C4-2B (cell line): ENCODE results near the gene EXOG.

ENCODE experiments used
- H3K27ac ChIP-seq: fragments of 450-650 bp; 2 replicates; pipeline ENCODE4 v1.5.1; 2017
- ZFX ChIP-seq: fragments of 450-650 bp; IDR thresholded peaks from 2 replicates; pipeline ENCODE4 v1.6.1; 2017
- TF ChIP-seq, protein P1 (sequence below): fragments of 450-650 bp; conservative IDR thresholded peaks from 2 replicates; pipeline ENCODE4 v1.5.1; 2017; ENCODE audit warnings: mild to moderate bottlenecking

EXOG gene

DNA sequence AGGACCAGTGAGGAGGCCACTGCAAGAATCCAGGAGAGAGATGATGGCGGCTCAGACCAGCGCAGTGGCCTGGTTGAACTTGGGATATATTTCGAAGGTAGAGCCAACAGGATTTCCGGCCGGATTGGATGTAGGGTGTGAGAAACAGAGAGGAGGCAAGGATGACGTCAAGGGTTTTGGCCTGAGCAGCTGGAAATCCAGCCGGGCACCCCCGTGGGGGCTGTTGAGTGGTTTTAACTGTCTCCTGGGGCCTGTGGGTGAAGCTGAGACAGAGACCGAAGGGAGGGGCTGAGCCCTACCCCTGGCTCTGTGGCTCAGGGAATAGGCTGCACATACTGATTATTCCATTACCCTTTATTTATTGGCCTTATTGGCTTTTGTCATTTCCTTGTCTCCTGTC is 45.7 kb downstream of the EXOG start:
- TF ChIP-seq, protein P1, sequence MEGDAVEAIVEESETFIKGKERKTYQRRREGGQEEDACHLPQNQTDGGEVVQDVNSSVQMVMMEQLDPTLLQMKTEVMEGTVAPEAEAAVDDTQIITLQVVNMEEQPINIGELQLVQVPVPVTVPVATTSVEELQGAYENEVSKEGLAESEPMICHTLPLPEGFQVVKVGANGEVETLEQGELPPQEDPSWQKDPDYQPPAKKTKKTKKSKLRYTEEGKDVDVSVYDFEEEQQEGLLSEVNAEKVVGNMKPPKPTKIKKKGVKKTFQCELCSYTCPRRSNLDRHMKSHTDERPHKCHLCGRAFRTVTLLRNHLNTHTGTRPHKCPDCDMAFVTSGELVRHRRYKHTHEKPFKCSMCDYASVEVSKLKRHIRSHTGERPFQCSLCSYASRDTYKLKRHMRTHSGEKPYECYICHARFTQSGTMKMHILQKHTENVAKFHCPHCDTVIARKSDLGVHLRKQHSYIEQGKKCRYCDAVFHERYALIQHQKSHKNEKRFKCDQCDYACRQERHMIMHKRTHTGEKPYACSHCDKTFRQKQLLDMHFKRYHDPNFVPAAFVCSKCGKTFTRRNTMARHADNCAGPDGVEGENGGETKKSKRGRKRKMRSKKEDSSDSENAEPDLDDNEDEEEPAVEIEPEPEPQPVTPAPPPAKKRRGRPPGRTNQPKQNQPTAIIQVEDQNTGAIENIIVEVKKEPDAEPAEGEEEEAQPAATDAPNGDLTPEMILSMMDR, result no peak
- TF ChIP-seq ZFX, result no peak

DNA sequence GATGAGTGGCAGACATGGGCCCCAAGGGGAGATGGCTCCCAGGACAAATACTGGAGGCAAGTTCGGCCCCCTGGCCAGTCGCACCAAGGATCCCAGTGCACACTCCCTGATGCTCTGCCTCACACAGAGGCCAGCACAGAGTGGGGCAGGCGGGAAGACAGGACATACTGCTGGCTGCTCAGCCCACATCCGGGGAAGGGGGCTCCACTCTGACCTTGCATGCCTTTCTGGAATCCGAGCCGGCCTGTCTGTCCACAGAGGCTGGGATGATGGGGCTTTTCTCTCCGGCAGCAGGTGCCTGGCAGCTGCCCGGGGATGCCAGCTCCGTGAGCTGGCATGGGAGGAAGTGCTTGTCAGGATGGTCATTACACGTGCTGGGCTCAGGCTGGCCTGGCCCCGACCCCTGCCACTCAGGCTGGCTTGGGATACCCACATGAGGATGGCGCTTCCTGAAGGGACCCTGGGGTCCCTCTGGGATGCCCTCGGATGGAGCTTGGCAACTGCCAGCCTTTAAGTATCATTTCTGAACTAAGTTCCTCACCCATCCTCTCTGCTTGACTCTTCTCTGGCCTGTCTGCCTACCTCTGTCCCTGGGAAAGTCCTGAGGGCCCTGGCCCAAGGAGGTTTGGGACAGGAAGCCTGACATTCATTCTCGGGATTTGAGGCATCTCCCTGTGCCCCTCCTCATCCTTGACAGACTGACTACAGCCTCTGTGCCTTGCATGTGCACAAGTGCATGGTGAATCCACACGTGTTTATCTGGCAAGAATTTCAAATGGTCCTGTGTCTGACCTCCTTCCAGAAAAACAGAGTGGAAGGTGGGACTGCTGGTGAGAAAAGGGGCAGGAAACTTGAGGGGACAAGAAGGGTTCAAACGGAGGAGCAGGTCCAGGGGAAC is 46.5 kb downstream of the EXOG start:
- no peak for TF ChIP-seq ZFX
- TF ChIP-seq, protein P1, result no peak
- H3K27ac ChIP-seq, result no peak overlapping the region

More for the DNA sequence above, 45.7 kb downstream of the EXOG start:
- H3K27ac ChIP-seq, result no peak overlapping the region

DNA sequence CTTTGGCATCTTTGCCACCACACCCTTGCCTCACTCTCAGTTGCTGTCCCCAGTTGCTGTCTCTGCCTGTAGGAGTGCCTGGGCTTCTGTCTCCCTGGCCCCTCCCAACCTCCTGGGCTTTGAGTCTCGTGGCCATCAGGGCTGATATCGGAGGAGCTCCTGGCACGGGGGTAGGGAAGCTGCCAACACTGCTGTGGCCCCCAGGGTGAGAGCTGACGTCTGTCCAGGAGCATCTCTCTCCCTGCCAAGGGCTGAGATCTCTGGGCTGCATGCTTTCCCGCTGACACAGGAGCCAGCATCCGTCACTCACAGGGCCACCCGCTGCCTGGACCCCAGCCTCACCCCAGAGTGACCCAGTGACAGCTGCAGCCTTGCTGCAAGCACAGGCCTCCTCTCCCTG is 47.4 kb downstream of the EXOG start:
- no peak for TF ChIP-seq ZFX
- TF ChIP-seq, protein P1, result no peak

DNA sequence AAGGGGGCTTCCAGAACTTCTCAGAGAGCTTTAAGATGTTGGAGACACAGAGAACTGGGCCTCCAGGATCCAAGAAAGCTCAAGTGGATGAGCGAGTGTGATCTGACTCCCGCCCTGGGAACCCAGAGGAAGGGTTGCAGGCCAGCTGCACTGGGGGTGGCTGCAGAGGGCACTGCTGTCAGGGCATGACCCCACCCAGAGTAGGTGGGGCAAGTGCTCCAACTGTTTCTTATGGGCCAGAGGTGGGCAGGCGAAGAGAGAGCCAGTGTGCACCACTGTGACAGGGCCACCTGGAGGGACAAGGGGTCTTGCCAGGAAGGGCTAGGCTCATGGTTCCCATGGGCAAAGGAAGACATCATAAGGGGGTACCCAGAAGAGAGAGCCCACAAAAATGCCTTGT is 48.8 kb downstream of the EXOG start:
- H3K27ac ChIP-seq, result no peak overlapping the region
- no peak for TF ChIP-seq ZFX
- TF ChIP-seq, protein P1, result no peak

More for the DNA sequence above, 47.4 kb downstream of the EXOG start:
- H3K27ac ChIP-seq, result no peak overlapping the region

DNA sequence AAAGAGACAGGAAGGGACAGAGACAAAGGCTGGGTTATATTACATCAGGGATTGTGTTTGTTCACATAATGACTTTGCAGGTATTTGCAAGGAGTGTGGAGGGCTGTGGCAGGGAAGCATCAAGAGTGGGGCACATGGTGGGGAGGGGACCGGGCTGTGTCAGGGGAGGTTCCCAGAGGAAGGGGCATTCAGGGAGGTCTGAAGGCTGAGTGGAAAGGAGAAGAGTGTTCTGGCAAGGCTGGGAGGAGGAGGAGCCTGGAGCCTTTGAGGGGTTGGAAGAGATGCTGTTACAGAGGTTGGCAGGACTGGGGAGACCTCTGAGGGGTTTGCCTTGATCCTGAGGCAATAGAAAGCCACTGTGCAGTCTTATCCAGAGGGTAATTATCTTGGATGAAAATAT is 49.4 kb downstream of the EXOG start:
- no peak overlapping the region for H3K27ac ChIP-seq
- TF ChIP-seq, protein P1, result no peak
- TF ChIP-seq ZFX, result no peak

DNA sequence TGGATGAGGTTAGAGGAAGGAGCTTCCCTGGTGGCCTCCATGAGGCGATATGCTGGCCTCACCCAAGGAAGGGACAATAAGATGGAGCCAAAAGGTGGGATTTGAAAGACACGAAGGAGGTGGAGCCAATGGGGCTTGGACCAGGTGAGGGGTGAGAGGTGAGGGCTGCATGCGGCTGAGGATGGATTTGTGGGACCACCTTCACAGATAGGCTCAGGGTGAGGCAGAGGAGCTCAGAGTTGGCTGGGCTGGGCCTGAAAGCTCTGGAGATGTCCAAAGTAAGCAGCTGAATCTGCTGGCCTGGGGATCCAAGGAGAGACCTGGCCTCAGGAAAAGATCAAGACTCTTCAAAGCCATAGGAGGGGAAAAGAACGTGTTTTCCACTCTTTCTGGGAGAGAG is 49.8 kb downstream of the EXOG start:
- no peak overlapping the region for H3K27ac ChIP-seq
- no peak for TF ChIP-seq ZFX
- TF ChIP-seq, protein P1, result no peak

DNA sequence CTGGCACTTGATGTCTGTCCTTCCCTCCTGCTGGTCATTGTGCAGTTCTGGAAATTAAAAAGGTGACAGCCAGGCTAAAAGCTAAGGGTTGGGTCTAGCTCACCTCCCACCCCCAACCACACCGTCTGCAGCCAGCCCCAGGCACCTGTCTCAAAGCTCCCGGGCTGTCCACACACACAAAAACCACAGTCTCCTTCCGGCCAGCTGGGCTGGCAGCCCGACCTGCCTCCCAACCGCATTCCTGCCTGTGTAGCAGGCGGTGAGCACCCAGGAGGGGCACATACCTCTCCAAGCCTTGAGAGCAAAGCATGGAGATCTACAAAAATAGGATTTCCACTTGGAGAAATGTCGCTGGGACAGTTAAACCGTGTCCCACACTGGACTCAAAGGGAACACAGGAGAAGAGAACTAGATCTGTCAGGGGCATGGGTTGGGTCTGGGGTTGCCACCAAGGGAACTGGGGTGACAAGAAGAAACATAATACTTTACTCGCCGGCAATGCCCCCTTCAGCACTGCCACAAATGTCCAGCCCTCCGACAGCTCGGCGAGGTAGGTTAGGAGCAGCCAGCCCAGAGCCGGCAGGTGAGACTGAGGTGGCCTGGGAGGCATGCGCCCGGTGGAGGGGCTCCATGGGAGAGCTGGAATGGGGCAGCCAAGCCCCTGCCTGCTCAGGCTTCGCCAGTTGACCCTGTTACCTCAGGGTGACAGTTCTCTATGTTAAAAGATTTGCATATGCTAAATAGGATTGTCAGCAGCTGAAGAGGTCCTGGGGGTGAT is 52.2 kb downstream of the EXOG start:
- TF ChIP-seq ZFX, result no peak
- TF ChIP-seq, protein P1, result no peak

More for the DNA sequence above, 52.2 kb downstream of the EXOG start:
- H3K27ac ChIP-seq, result no peak overlapping the region
